IMR-90 (cell line): Measurements from ENCODE around the gene NF2.

ENCODE experiments used
- MAZ ChIP-seq: IDR thresholded peaks from 2 replicates; pipeline ENCODE4 v1.6.1; 2012; ENCODE audit warnings: low read depth, mild to moderate bottlenecking, low read length, improper control_type of control experiment, moderate library complexity, borderline replicate concordance
- POLR2A ChIP-seq: IDR thresholded peaks from 2 replicates; pipeline ENCODE4 v1.6.1; 2012; ENCODE audit warnings: mild to moderate bottlenecking, low read depth, low read length
- TF ChIP-seq, protein P1 (sequence below): fragments of 150-350 bp; IDR thresholded peaks from 2 replicates; pipeline ENCODE4 v1.6.1; 2017; ENCODE audit warnings: mild to moderate bottlenecking, antibody characterized with exemption, low read length, low read depth
- TF ChIP-seq, protein P2 (sequence below): conservative IDR thresholded peaks from 2 replicates; pipeline ENCODE4 v1.5.1; 2012; ENCODE audit warnings: mild to moderate bottlenecking, low read depth, low read length, improper control_type of control experiment

DNA sequence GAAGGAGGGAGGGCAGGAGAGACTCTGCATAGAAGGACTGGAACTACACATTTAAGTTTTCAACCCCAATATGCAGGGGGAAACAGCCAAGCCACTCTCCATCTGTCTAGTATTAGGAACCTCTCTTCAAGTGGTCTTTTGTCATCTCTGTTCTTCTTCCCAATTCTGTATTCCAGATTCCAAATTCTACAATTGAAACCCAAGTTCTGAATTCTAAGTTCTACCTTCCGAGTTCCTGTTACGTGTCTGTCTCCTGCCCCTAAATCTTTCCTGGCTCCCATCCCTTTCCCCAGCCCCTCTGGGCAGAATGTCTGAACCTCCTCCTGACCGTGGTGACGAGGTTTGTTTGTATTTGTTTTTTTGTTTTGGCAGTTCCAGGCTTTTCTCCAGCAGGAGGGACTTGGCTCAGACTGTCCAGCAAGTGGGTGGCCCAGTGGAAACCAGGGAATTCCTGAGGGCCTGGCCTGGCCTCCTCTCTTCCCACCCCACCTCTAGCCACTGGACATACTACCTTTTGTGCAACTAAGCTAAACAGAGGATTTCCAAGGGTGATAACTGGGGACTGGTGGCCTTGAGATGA, 48.3 kb upstream of the NF2 start:
- TF ChIP-seq, protein P1, sequence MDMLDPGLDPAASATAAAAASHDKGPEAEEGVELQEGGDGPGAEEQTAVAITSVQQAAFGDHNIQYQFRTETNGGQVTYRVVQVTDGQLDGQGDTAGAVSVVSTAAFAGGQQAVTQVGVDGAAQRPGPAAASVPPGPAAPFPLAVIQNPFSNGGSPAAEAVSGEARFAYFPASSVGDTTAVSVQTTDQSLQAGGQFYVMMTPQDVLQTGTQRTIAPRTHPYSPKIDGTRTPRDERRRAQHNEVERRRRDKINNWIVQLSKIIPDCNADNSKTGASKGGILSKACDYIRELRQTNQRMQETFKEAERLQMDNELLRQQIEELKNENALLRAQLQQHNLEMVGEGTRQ = no peak
- TF ChIP-seq, protein P2, sequence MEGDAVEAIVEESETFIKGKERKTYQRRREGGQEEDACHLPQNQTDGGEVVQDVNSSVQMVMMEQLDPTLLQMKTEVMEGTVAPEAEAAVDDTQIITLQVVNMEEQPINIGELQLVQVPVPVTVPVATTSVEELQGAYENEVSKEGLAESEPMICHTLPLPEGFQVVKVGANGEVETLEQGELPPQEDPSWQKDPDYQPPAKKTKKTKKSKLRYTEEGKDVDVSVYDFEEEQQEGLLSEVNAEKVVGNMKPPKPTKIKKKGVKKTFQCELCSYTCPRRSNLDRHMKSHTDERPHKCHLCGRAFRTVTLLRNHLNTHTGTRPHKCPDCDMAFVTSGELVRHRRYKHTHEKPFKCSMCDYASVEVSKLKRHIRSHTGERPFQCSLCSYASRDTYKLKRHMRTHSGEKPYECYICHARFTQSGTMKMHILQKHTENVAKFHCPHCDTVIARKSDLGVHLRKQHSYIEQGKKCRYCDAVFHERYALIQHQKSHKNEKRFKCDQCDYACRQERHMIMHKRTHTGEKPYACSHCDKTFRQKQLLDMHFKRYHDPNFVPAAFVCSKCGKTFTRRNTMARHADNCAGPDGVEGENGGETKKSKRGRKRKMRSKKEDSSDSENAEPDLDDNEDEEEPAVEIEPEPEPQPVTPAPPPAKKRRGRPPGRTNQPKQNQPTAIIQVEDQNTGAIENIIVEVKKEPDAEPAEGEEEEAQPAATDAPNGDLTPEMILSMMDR = no peak
- TF ChIP-seq POLR2A (no peak), MAZ (no peak)
